HG03066 (cell line): ENCODE data around the gene ZNF396.
A peak's percentile ranks its signal among the peaks of the same experiment; 100 is the strongest.

ENCODE experiments used
- ATAC-seq: cut with Tn5 transposase; IDR thresholded peaks from one replicate; pipeline ENCODE4 v1.9.1; 2021; ENCODE audit warnings: low read depth; ENCODE audit not compliant: unreplicated experiment

Gene ZNF396

GRCh38 chr18:35386600-35387100 is 9.5 kb upstream of the ZNF396 start:
- peak; percentile 73 for ATAC-seq

GRCh38 chr18:35383136-35383535 is 6.0 kb upstream of the ZNF396 start:
- no peak for ATAC-seq

- no peak for ATAC-seq
These were observed 2.3 kb upstream of the ZNF396 start for GRCh38 chr18:35379421-35379820.

DNA sequence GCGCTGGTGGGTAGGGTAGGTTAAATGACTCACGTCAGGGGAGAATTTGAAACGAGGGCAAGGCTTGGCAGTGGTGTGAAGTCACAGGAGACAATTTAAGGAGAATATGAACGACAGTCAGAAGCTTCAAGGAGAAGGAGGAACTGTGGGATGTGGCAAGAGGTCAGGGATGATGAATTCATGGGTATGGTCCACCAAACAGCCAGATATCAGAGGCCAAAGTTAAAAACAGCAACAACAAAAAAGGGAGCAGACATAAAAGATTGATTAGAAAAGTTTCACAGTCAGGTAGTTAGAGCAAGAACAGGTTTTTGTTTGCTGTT is 1.4 kb upstream of the ZNF396 start:
- ATAC-seq = no peak

GRCh38 chr18:35377875-35378573 is 887 bp upstream of the ZNF396 start:
- no peak for ATAC-seq

DNA sequence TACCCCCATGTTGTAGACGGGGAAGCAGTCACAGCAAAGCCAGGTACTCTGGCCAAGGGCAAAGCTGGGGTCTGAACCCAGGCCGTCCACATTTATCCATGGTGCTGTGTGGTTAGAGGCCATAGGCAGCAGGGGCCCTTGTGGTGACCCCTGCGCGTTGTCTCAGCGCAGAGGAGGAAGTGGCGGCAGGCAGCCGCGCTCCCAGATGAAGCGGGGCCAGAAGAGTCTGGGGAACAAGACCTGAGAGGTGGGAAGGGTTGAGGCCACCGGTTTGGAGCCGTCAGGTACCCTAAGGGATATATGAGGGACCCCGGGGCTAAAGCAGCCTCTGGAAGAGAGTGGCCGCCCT is 770 bp downstream of the ZNF396 start:
- ATAC-seq = peak; percentile 67

GRCh38 chr18:35374708-35375107 is 2.4 kb downstream of the ZNF396 start:
- ATAC-seq = no peak

- no peak for ATAC-seq
These were observed 5.5 kb downstream of the ZNF396 start for GRCh38 chr18:35371412-35372195.

DNA sequence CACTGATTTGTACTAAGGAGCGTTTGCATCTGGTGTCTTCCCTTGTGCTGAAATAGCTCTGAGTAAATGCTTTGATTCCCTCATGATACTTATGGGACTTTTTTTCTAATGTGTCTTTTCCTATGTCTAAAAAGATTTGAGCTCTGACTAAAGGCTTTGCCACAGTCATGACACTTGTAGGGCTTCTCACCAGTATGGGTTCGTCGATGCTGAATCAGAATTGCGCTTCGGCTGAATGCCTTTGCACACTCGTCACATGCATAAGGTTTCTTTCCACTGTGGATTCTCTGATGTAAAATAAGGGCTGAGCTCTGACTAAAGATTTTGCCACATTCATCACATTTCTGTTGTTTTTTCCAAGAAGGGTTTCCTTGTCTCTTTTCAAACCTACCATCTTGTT is 8.0 kb downstream of the ZNF396 start:
- no peak for ATAC-seq

- ATAC-seq = no peak
These were observed 8.5 kb downstream of the ZNF396 start for GRCh38 chr18:35368595-35368994.

DNA sequence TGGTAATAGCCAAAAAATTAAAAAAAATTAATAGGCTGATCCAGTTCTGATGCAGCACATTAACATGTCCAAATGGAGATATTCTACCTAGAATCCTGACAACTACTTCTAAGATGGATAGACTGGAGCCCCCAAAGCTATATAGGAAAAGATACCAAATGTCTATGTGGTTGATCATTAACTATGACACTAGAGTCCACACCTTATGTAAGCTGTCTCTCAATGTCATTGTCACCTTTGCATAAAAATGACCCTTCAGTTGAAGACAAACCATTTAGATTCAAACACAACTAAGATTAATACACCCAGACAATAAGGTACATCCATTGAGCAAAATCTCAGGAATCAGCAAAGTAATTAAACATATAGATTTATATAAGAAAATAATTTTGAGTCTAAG is 14.6 kb downstream of the ZNF396 start:
- ATAC-seq = no peak

GRCh38 chr18:35361570-35362321 is 15.4 kb downstream of the ZNF396 start:
- ATAC-seq = no peak

GRCh38 chr18:35355140-35355618 is 22.0 kb downstream of the ZNF396 start:
- peak; percentile 88 for ATAC-seq

DNA sequence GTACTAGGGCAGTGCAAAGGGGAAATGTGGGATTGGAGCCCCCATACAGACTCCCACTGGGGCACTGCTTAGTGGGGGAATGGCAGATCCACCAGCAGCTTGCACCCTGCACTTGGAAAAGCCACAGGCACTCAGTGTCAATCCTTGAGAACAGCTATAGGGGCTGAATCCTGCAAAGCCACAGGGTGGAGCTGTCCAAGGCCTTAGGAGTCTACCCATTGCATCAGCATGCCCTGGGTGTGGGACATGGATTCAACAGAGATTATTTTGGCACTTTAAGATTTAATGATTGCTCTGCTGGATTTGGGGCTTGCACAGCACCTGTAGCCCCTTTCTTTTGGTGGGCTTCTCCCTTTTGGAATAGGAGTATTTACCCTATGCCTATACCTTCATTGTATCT is 24.4 kb downstream of the ZNF396 start:
- ATAC-seq = no peak

DNA sequence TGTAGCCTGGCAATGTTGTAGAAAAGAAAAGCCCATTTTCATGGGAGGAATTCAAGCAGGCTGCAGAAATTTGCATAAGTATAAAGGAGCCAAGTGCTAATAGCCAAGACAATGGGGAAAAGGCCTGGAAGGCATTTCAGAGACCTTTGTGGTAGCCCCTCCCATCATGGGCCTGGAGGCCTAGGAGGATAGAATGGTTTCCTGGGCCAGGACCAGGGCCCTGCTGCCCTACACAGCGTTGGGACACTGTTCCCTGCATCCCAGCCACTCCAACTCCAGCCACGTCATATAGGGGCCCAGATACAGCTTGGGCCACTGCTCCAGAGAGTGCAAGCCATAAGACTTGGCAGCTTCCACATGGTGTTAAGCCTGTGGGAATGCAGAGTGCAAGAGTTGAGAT is 24.9 kb downstream of the ZNF396 start:
- ATAC-seq = no peak

GRCh38 chr18:35348001-35348400 is 29.1 kb downstream of the ZNF396 start:
- ATAC-seq = no peak

DNA sequence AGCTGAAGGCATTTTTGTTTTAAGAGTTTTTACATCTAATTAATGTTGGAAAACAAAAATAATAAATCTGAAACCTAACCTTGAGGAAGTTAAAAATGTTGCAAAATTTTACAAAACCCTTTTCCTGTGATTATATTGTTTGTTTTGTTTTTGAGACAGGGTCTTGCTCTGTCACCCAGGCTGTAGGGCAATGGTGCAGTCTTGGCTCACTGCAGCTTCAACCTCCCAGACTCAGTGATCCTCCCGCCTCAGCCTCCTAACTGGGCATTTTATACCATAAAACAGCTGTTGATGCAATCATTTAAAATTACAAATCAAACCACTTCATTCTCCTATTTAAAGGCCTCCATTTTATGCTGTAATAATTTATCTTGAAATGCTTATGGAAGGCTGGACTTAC is 31.2 kb downstream of the ZNF396 start:
- no peak for ATAC-seq

DNA sequence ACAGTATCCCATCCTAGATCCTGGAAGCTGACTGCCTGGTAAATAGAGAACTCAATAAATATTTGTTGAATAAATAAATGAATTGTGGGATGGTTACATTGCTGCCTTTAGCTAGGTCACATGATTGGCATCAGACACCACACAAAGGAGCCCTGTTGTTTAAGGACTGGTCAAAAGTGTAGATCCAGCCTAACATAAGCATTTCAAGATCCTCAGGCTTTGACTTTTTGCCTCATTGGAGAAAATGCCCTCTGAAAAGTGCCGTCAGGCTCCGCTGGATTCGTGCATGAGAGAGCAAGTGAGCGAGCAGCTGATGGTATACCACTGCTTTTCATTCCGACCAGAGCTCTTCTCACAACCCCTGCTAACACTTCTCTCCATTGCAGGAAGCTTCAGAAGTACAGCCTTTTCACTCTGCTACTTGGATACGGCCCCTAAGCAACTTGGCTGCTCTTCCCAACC is 31.6 kb downstream of the ZNF396 start:
- ATAC-seq = peak; percentile 26

DNA sequence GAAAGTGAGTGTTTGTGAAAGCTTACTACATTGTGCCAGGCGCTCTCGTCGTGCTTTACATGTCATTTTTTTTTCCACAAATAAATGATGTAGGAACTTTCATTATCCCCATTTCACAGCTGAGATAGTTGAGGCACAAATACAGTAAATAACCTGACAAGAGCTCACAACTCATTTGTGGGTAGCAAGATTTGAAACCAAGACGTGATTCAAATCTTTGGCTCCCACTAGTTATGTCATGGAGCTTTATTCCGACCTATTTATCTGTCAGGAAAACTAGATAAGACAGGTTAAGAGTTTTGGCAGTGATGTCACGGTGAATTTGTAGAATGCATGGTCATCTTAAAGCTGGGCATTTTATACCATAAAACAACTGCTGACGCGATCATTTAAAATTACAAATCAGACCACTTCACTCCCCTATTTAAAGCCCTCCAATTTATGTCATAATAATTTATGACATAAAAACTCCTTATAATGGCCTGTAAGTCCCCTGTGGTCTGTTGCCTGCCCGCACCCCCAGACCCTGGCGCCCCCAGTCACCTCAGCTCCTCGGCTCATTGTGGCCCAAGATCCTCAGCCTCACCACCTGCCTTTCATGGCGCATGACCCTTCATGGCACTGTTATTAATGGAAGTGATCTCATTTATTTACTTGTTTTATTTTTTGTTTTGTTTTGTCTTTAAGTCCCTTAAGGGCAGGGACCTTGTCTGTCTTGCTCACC is 32.2 kb downstream of the ZNF396 start:
- ATAC-seq = no peak

- peak; percentile 87 for ATAC-seq
These were observed 33.0 kb downstream of the ZNF396 start, which contains the start of gene ZNF24 for GRCh38 chr18:35343936-35344735. Gene ZNF24, minus strand, starts transcription at chr18:35344420. Its CDS starts 3,770 bp downstream, at chr18:35340650.
